GM21423 (cell line): ENCODE measurements around the gene PLEKHN1.
"Not testable (repeated sequence)": the region's sequence is repeated elsewhere in the genome, so short reads cannot be mapped to it uniquely, and the experiment has no call there.

Experiments
- ATAC-seq: cut with Tn5 transposase; IDR thresholded peaks from one replicate; pipeline ENCODE4 v1.9.1; 2021; ENCODE audit warnings: mild to moderate bottlenecking, moderate library complexity; ENCODE audit not compliant: unreplicated experiment

PLEKHN1 gene

GRCh38 chr1:973459-974292, 7.4 kb downstream of the PLEKHN1 start:
- ATAC-seq = no peak

GRCh38 chr1:974293-974640, 8.0 kb downstream of the PLEKHN1 start:
- no peak for ATAC-seq

GRCh38 chr1:974687-975328, 8.5 kb downstream of the PLEKHN1 start:
- ATAC-seq = no peak

- no peak for ATAC-seq
Measured at GRCh38 chr1:975365-975764, 9.1 kb downstream of the PLEKHN1 start.

GRCh38 chr1:975896-976683, 9.8 kb downstream of the PLEKHN1 start:
- no peak for ATAC-seq

- ATAC-seq = not testable (repeated sequence)
Measured at GRCh38 chr1:976791-977190, 10.5 kb downstream of the PLEKHN1 start.

- no peak for ATAC-seq
Measured at GRCh38 chr1:978069-978834, 12.0 kb downstream of the PLEKHN1 start.

- ATAC-seq = no peak
Measured at GRCh38 chr1:978835-979743, 12.8 kb downstream of the PLEKHN1 start.

GRCh38 chr1:979744-980072, 13.4 kb downstream of the PLEKHN1 start:
- ATAC-seq = no peak

- no peak for ATAC-seq
Measured at GRCh38 chr1:980137-980571, 13.9 kb downstream of the PLEKHN1 start.

GRCh38 chr1:980602-981395, 14.5 kb downstream of the PLEKHN1 start:
- no peak for ATAC-seq

GRCh38 chr1:981491-981954, 15.2 kb downstream of the PLEKHN1 start:
- no peak for ATAC-seq

- ATAC-seq = no peak
Measured at GRCh38 chr1:981955-982558, 15.8 kb downstream of the PLEKHN1 start, which contains the start of gene PERM1. Gene PERM1 (minus strand): TSS chr1:982093. CDS start chr1:981029, 1,064 bp downstream.

GRCh38 chr1:982765-983436, 16.6 kb downstream of the PLEKHN1 start:
- ATAC-seq = no peak

GRCh38 chr1:983798-984475, 17.7 kb downstream of the PLEKHN1 start:
- ATAC-seq = no peak

GRCh38 chr1:984476-984814, 18.2 kb downstream of the PLEKHN1 start:
- no peak for ATAC-seq

- no peak for ATAC-seq
Measured at GRCh38 chr1:985126-985525, 18.8 kb downstream of the PLEKHN1 start.

- ATAC-seq = not testable (repeated sequence)
Measured at GRCh38 chr1:988061-988460, 21.8 kb downstream of the PLEKHN1 start.
